Neural cell (in vitro differentiated cells): ENCODE measurements around the gene CSRNP2. TPM values are rescaled to one million over a fixed set of nuclear protein-coding genes. Genes with fewer than 3 reads are reported as not detected.

ENCODE experiments used
- H2AFZ ChIP-seq: fragments of 200-600, 300-800 bp; sonication (generic), shearing (Covaris generic); 2 replicates; pipeline ENCODE4 v1.6.0; 2014; ENCODE audit warnings: low read depth, mild to moderate bottlenecking, antibody characterized with exemption, low read length, moderate library complexity
- H3F3A ChIP-seq: fragments of 200-600 bp; shearing (Covaris generic); 2 replicates; pipeline ENCODE4 v1.6.1; 2016; ENCODE audit warnings: mild to moderate bottlenecking, moderate library complexity, mixed read lengths, antibody characterized with exemption, low read length; ENCODE audit not compliant: insufficient read depth, poor library complexity, severe bottlenecking
- H3K27ac ChIP-seq: fragments of 200-600, 300-800 bp; sonication (generic), shearing (Covaris generic); 2 replicates; pipeline ENCODE4 v1.5.1; 2014; ENCODE audit warnings: mild to moderate bottlenecking, low read length, moderate library complexity
- H3K27me3 ChIP-seq: fragments of 300-800, 200-600 bp; sonication (generic), shearing (Covaris generic); 2 replicates; pipeline ENCODE4 v1.6.0; 2014; ENCODE audit warnings: mild to moderate bottlenecking, low read depth, low read length, moderate library complexity; ENCODE audit not compliant: insufficient read depth
- H3K36me3 ChIP-seq: fragments of 300-800, 200-600 bp; sonication (generic), shearing (Covaris generic); 2 replicates; pipeline ENCODE4 v1.5.1; 2014; ENCODE audit warnings: mild to moderate bottlenecking, antibody characterized with exemption, low read length, moderate library complexity; ENCODE audit not compliant: insufficient read depth
- H3K4me2 ChIP-seq: fragments of 300-800, 200-600 bp; sonication (generic), shearing (Covaris generic); 2 replicates; pipeline ENCODE4 v1.6.0; 2014; ENCODE audit warnings: mild to moderate bottlenecking, low read length
- H3K4me3 ChIP-seq: fragments of 300-800, 200-600 bp; sonication (generic), shearing (Covaris generic); 2 replicates; pipeline ENCODE4 v1.5.1; 2014; ENCODE audit warnings: mild to moderate bottlenecking, low read length, moderate library complexity
- H3K79me2 ChIP-seq: fragments of 200-600 bp; shearing (Covaris generic); replicated peaks from 2 replicates; pipeline ENCODE4 v1.6.0; 2014; ENCODE audit warnings: mild to moderate bottlenecking, low read length, moderate library complexity; ENCODE audit not compliant: insufficient read depth
- H3K9ac ChIP-seq: fragments of 300-800, 200-600 bp; sonication (generic), shearing (Covaris generic); 2 replicates; pipeline ENCODE4 v1.6.1; 2016; ENCODE audit warnings: mild to moderate bottlenecking, low read length, mixed read lengths
- H3K9me2 ChIP-seq: fragments of 200-600 bp; shearing (Covaris generic); 2 replicates; pipeline ENCODE4 v1.6.1; 2016; ENCODE audit warnings: mild to moderate bottlenecking, low read length, mixed read lengths; ENCODE audit not compliant: insufficient read depth
- H3K9me3 ChIP-seq: fragments of 200-600, 300-800 bp; sonication (generic), shearing (Covaris generic); 2 replicates; pipeline ENCODE4 v1.6.1; 2016; ENCODE audit warnings: mild to moderate bottlenecking, mixed run types, low read length, moderate library complexity, mixed read lengths
- H4K20me1 ChIP-seq: fragments of 200-600 bp; shearing (Covaris generic); 2 replicates; pipeline ENCODE4 v1.6.1; 2016; ENCODE audit warnings: mild to moderate bottlenecking, mixed run types; ENCODE audit not compliant: insufficient read depth
- CTCF ChIP-seq: fragments of 450-650 bp; IDR thresholded peaks from 2 replicates; pipeline ENCODE4 v1.5.1; 2014; ENCODE audit warnings: antibody characterized with exemption, mild to moderate bottlenecking, moderate library complexity; ENCODE audit not compliant: poor library complexity, severe bottlenecking
- EP300 ChIP-seq: fragments of 450-650 bp; conservative IDR thresholded peaks from 2 replicates; pipeline ENCODE4 v1.6.1; 2014; ENCODE audit warnings: antibody characterized with exemption, mild to moderate bottlenecking, moderate library complexity; ENCODE audit not compliant: poor library complexity, severe bottlenecking
- EZH2 ChIP-seq: fragments of 200-600, 300-800 bp; shearing (Covaris generic), sonication (generic); IDR thresholded peaks from 2 replicates; pipeline ENCODE4 v1.6.1; 2014; ENCODE audit warnings: antibody characterized with exemption, low read length, borderline replicate concordance, mild to moderate bottlenecking; ENCODE audit not compliant: insufficient read depth, poor library complexity, severe bottlenecking
- POLR2AphosphoS5 ChIP-seq: IDR thresholded peaks from 2 replicates; pipeline ENCODE4 v1.6.1; 2012
- RAD21 ChIP-seq: fragments of 450-650 bp; conservative IDR thresholded peaks from 2 replicates; pipeline ENCODE4 v1.6.1; 2014; ENCODE audit warnings: antibody characterized with exemption, mild to moderate bottlenecking, moderate library complexity
- SMC3 ChIP-seq: fragments of 450-650 bp; conservative IDR thresholded peaks from 2 replicates; pipeline ENCODE4 v1.6.1; 2014; ENCODE audit warnings: antibody characterized with exemption, mild to moderate bottlenecking, moderate library complexity; ENCODE audit not compliant: poor library complexity
- TAF1 ChIP-seq: IDR thresholded peaks from 2 replicates; pipeline ENCODE4 v1.6.1; 2012; ENCODE audit warnings: low read depth
- polyA plus RNA-seq: library from polyadenylated mRNA; depleted of rRNA; stranded (reverse); fragments of >200 nt; gene quantifications from 2 replicates; pipeline ENCODE4 v1.2.3, GENCODE V29; 2014
- TF ChIP-seq, protein P1 (sequence below): IDR thresholded peaks from 2 replicates; pipeline ENCODE4 v1.6.1; 2012; ENCODE audit warnings: borderline replicate concordance

Gene CSRNP2
- polyA plus RNA-seq, 1 donor from 2014 or later = 114 TPM

GRCh38 chr12:51127050-51127729 is 43.8 kb upstream of the CSRNP2 start:
- Histone ChIP-seq H3K9me2 (no peaks in the 10 kb centered on the region), H3F3A (no peaks in the 10 kb centered on the region), H3K79me2 (no peaks in the 10 kb centered on the region), H3K9ac (no peak overlapping the region), H3K27ac (no peak overlapping the region), H3K4me3 (no peak overlapping the region), H3K9me3 (no peaks in the 10 kb centered on the region), H3K4me2 (no peak overlapping the region), H3K36me3 (no peaks in the 10 kb centered on the region), H4K20me1 (no peaks in the 10 kb centered on the region), H2AFZ (no peak overlapping the region), H3K27me3 (no peaks in the 10 kb centered on the region)
- TF ChIP-seq SMC3 (no peak), POLR2AphosphoS5 (no peak), CTCF (no peak), RAD21 (no peak)
- TF ChIP-seq, protein P1, sequence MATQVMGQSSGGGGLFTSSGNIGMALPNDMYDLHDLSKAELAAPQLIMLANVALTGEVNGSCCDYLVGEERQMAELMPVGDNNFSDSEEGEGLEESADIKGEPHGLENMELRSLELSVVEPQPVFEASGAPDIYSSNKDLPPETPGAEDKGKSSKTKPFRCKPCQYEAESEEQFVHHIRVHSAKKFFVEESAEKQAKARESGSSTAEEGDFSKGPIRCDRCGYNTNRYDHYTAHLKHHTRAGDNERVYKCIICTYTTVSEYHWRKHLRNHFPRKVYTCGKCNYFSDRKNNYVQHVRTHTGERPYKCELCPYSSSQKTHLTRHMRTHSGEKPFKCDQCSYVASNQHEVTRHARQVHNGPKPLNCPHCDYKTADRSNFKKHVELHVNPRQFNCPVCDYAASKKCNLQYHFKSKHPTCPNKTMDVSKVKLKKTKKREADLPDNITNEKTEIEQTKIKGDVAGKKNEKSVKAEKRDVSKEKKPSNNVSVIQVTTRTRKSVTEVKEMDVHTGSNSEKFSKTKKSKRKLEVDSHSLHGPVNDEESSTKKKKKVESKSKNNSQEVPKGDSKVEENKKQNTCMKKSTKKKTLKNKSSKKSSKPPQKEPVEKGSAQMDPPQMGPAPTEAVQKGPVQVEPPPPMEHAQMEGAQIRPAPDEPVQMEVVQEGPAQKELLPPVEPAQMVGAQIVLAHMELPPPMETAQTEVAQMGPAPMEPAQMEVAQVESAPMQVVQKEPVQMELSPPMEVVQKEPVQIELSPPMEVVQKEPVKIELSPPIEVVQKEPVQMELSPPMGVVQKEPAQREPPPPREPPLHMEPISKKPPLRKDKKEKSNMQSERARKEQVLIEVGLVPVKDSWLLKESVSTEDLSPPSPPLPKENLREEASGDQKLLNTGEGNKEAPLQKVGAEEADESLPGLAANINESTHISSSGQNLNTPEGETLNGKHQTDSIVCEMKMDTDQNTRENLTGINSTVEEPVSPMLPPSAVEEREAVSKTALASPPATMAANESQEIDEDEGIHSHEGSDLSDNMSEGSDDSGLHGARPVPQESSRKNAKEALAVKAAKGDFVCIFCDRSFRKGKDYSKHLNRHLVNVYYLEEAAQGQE = no peak

DNA sequence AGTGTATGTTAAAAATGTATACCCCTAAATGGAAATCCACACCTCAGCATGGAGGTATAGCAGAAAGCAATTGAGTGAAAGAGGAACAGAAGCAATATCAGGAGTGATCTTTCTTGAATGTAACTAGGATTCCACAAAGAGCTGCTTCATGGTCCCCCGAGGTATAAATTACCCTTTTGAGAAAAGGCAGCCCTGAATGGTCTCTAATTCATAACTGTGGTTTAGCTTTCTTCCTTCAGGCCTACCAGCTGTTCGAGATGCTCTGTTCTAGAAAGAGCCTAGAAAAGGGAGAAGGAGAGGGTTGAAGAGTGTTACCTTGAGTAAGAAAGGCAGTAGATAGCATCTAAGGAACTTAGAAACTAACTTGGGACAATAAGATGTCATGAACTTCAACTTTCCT is 42.9 kb upstream of the CSRNP2 start:
- no peak overlapping the region for H3K9ac ChIP-seq
- no peaks in the 10 kb centered on the region for H3K9me3 ChIP-seq
- no peaks in the 10 kb centered on the region for H4K20me1 ChIP-seq
- H3K79me2 ChIP-seq = no peaks in the 10 kb centered on the region
- H3F3A ChIP-seq = no peaks in the 10 kb centered on the region
- no peaks in the 10 kb centered on the region for H3K9me2 ChIP-seq
- no peak overlapping the region for H2AFZ ChIP-seq
- H3K4me3 ChIP-seq = no peak overlapping the region
- no peak for TF ChIP-seq POLR2AphosphoS5
- TF ChIP-seq EP300 = no peak
- no peak for TF ChIP-seq TAF1
- TF ChIP-seq SMC3 = no peak
- TF ChIP-seq EZH2 = no peak
- no peak overlapping the region for H3K4me2 ChIP-seq
- no peaks in the 10 kb centered on the region for H3K27me3 ChIP-seq
- no peaks in the 10 kb centered on the region for H3K36me3 ChIP-seq
- no peak overlapping the region for H3K27ac ChIP-seq

- H3K27me3 ChIP-seq = no peaks in the 10 kb centered on the region
- no peaks in the 10 kb centered on the region for H3K9me3 ChIP-seq
- H4K20me1 ChIP-seq = no peaks in the 10 kb centered on the region
- no peaks in the 10 kb centered on the region for H3K79me2 ChIP-seq
- H3K4me2 ChIP-seq = no peak overlapping the region
- TF ChIP-seq POLR2AphosphoS5 (no peak), EP300 (no peak), SMC3 (no peak), EZH2 (no peak), RAD21 (no peak), CTCF (no peak)
- H3K9ac ChIP-seq = no peak overlapping the region
- H3K4me3 ChIP-seq = no peak overlapping the region
- H3K9me2 ChIP-seq = no peaks in the 10 kb centered on the region
- H3F3A ChIP-seq = no peaks in the 10 kb centered on the region
- H3K27ac ChIP-seq = no peak overlapping the region
- no peak overlapping the region for H2AFZ ChIP-seq
- no peaks in the 10 kb centered on the region for H3K36me3 ChIP-seq
Measured at GRCh38 chr12:51124504-51124903, 41.1 kb upstream of the CSRNP2 start.
